ENCODE results near the gene AQP6.
A peak's percentile ranks its signal among the peaks of the same experiment; 100 is the strongest.

AQP6 gene

GRCh38 chr12:49943625-49943960 is 29.2 kb upstream of the AQP6 start:
- DNase-seq (ENCODE audit: low spot score), result no peak

DNA sequence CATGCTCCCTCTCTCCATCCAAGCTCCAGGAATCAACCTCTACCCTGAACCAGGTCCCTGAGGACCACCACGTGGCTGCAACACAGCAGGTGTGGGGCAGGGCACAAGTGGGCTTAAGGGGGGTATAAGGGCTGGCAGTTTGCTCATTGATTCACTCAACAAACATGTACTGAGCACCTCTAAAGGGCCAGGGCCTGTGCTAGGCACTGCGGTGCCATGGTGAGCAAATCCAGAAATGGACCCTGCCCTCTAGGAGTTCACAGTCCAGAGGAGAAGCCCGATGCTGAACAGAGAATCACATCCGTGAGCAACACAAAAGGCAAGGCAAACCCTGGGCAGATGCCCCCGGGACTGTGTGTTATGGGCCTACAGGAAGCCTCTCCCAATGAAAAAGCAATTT is 28.7 kb upstream of the AQP6 start:
- no peak for DNase-seq (ENCODE audit: low spot score)

GRCh38 chr12:49944718-49945117 is 28.0 kb upstream of the AQP6 start:
- DNase-seq (ENCODE audit: low spot score), result no peak

DNA sequence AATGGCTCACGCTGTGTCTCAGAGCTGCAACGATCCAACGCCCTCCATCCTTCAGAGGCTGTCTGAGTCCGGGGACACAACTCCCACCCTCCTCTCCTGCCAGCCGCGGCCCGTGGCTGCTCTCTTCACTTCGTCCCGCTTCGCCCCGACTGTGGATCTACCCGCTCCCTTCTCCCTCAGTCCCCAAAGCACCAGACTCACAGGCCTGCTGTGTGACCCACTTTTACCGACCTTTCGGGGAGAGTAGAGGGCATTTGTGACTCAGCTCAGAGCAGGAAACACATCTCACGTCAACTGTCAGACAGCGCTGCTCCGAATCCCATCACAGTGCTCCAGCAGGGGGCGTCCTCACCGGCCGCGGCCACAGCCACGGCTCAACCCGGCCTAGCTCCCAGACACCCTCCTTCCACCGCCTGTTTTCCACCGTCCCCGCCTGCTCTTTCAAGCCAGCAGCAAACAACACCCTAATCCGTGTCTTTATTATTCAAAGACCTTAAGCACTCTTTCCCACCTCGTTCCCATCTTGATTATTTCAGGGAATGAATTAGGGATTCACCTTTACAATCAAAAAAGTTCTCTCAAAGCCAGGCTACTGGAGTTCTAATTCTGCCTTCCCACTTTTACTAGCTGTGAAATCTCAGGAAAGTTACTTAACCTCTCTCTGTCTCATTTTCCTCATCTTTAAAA is 27.2 kb upstream of the AQP6 start:
- DNase-seq (ENCODE audit: low spot score), result peak; percentile 50

DNA sequence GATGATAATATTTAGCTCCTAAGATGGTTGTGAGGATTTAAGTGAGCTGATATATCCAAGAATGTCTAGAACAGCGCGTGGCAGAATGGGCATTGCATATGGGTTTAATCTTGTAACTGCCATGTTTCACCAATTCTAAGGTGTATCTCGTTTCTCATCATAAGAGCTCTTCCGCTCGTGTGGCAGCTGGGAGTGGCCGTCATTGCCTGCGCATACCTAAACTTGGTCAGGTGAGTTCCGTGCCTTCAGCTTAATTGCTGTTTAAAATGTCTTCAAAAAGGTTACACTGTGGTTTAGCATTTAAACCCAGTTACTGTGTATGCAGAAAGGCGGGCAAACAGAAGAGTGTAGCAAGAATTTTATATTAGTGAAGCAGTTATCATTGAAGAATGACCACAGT is 26.7 kb upstream of the AQP6 start:
- no peak for DNase-seq (ENCODE audit: low spot score)

GRCh38 chr12:49946497-49946896 is 26.2 kb upstream of the AQP6 start:
- no peak for DNase-seq (ENCODE audit: low spot score)

GRCh38 chr12:49947593-49948226 is 25.0 kb upstream of the AQP6 start:
- no peak for DNase-seq (ENCODE audit: low spot score)

DNA sequence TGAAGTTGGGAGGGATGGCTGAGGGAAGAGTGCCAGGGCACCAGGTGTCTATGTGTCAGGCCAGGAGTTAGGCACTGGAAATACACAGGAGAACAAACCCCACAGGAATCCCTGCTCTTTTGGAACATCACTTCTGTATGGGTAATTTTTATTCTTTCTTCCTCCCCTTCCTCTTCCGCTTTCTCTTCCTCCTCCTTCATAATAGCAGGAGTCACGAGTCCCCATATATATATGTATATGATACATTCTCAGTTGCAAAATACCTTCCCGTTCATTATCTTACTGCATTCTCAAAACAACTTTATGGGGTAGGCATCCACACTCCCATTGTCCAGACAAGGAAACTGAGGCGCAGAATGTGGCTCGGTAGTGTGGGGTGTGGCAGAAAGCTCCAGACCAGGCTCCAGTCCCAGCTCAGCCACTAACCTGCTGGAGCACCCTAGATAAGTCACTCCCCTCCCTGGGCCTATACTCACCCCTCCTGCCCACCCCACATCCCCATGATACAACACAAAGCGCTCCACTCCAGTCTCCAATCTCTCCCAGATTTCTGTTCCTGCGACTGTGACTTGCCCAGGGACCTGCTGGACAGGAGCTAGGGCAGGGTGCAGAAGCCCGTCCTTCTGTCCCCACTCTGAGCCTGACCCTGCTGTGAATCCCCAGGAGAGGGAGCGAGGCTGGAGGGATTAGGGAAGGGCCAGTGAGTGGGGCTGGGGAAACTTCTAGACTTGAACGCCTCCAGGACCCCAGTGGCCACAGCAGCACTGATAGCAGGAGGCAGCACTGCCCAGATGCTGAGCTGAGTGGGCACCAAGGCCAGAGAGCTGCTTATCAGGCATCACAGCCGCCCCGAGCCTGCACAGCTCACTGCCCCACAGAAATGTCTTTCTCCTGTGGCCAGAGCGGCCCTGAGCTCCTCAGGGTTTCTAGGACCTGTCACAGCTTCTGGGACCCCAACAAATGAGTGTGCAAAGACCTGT is 23.6 kb upstream of the AQP6 start:
- DNase-seq (ENCODE audit: low spot score), result no peak

- DNase-seq (ENCODE audit: low spot score), result no peak
These were observed 22.9 kb upstream of the AQP6 start for GRCh38 chr12:49949866-49950265.

DNA sequence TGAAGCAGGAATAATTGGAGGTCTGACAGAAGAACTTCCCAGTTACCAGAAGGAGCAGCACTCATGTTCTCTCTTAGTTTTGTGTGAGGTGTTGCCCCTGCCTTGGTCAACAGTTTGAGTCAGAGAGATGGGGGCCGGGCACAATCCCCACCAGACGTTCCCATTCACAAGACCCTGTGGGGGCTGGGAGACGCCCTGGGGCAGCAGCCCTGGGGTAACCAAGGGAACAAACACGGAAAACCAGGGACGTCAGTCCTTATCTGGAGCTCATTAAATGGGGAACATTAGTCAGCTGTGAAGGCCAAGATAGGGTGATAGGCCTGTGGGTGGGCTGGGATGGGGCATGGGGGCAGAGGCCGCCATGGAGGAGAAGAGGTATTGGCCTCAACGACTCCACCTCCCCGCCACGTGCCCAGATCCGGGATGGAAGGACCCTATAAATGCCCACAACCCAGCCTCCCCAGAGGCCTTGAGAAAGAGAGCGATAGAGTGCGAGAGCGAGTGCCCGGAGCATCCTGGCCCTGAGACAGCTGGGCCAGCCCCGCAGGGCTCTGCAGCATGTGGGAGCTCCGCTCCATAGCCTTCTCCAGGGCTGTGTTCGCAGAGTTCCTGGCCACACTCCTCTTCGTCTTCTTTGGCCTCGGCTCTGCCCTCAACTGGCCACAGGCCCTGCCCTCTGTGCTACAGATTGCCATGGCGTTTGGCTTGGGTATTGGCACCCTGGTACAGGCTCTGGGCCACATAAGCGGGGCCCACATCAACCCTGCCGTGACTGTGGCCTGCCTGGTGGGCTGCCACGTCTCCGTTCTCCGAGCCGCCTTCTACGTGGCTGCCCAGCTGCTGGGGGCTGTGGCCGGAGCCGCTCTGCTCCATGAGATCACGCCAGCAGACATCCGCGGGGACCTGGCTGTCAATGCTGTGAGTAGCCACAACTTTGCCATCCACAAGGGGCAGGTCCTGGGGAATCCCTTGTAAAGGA is 22.2 kb upstream of the AQP6 start, which contains the start of gene AQP2:
TSS of gene AQP2 (plus strand) at position 465 of the 979 bp plus-strand sequence. CDS start at position 559, 94 bp downstream.
- no peak for DNase-seq (ENCODE audit: low spot score)

GRCh38 chr12:49951411-49952240 is 21.1 kb upstream of the AQP6 start:
- DNase-seq (ENCODE audit: low spot score), result no peak

DNA sequence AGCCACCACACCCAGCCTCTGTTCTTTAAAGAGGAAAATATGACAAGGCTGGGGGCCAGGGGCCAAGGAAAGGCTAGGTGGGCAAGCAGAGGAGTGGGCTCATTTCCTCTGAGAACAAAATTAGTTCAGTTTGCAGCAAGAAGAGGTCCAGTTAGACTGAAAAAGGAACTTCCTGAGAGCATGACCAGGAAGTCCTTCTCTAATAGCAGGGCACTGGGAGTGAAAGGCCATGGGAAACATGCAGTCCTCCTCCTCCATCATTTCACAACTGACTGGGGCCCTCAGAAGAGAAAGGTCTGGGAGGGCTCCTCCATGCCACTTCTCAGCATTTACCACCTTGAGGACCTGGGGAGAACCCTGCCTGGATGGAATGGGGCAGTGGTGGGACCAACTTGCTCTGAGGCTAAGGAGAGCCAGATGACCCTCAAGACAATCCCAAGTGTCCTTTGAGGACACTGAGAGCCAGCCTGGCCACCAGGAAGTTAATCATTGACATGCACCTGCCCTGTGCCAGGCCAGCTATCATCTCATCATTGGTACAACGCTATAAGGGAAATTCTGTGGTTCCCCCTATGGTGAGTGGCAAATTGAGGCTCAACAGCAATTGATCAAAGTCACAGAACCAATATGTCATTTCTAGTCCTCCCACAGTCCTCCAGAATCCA is 20.2 kb upstream of the AQP6 start:
- no peak for DNase-seq (ENCODE audit: low spot score)

DNA sequence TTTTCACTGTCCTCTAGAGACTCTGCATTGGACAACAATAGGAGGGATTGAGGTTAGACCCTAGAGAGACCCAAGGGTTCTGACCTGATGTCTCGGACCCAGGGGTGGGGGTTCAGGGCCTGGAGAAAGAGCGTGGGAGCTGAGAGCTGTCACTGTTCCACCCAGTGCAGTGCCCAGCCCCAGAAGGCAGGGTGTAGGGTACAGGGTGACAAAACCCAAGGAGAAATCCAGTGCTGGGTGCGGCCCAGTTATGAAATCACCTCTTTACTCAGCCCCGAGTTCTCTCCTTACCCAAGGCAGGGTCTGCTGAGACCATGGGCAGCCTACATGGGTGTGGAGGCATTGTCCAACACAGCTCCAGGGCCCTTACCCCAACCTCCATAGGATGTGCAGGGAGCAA is 19.6 kb upstream of the AQP6 start:
- DNase-seq (ENCODE audit: low spot score), result no peak

DNA sequence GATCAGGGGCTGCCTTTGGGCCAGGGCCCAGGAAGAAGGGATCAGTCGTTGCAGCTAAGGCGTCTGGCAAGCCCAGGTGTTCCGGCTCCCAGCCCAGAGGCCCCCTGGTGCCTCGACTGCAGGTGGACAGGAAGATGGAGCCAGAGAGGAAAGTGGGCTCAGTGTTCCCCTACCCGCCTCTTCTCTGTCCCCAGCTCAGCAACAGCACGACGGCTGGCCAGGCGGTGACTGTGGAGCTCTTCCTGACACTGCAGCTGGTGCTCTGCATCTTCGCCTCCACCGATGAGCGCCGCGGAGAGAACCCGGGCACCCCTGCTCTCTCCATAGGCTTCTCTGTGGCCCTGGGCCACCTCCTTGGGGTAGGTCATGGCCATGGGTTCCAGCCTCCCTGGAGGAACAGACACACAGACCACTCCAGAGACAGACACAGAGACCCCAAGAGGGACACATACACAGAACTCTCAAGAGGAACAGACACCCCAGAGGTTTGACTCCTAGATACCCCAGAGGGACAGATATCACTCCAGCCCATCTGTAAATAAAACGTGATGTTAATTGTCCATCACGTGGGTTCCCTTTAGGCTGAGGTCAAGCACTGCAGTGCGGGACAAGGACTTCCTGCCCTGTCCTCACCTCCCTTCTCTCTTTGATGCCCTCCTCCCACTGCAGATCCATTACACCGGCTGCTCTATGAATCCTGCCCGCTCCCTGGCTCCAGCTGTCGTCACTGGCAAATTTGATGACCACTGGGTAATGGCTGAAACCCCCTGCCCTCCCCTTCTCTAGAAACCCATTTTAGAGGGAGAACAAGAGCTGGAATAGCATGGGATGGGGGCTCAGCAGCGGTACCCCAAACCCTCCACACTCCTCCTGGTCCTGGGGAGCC is 18.5 kb upstream of the AQP6 start:
- no peak for DNase-seq (ENCODE audit: low spot score)

DNA sequence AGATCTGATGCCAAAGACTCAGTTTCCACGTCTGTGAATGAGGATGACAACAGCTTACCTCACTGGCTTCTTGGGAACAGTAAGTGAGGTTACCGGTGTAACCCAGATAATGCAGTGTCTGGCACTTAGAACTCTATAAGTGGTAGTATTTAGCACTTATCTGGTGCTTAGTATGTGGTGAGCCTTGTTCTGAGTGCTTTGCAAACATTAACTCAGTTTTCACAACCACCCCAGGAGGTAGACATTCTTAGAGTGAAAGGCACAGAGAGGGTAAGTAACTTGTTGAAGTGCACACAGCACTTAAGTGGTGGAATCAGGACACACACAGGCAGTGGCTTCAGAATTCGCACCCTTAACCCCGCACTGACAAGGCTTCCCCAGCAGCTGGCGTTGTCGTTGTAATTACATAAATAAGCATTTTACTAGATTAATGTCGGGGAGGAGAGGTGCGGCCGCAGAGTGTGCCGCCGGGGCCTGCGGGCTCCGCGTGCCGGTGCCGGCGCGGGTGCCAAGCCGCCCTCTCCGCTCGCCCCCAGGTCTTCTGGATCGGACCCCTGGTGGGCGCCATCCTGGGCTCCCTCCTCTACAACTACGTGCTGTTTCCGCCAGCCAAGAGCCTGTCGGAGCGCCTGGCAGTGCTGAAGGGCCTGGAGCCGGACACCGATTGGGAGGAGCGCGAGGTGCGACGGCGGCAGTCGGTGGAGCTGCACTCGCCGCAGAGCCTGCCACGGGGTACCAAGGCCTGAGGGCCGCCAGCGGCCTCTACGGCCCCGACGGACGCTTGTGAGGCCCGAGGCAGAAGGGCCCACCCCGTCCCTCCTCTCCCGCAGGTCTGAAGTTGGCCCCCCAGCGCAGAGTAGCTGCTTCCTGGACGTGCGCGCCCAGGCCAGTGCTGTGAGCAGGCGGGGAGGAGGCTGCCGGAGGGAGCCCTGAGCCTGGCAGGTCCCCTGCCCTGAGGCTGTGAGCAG is 17.6 kb upstream of the AQP6 start:
- no peak for DNase-seq (ENCODE audit: low spot score)

- DNase-seq (ENCODE audit: low spot score), result no peak
These were observed 16.7 kb upstream of the AQP6 start for GRCh38 chr12:49955899-49956662.

Measured in hematopoietic multipotent progenitor cell treated with erythropoietin and hydrocortisone succinate and interleukin-3 and kit ligand, for 17 days (in vitro differentiated cells).